MM.1S (cell line): ENCODE data around the gene CTSC.

Source experiments
- DNase-seq: peaks from one replicate; pipeline ENCODE4 v3.0.0-alpha.2; 2015
- H2AFZ ChIP-seq: fragments of 300-600 bp; sonication (generic); 2 replicates; pipeline ENCODE4 v1.6.0; 2016; ENCODE audit warnings: antibody characterized with exemption, low read length
- H3F3A ChIP-seq: fragments of 300-600 bp; sonication (generic); 2 replicates; pipeline ENCODE4 v1.6.1; 2016; ENCODE audit warnings: mild to moderate bottlenecking, antibody characterized with exemption, low read length, moderate library complexity, mixed read lengths; ENCODE audit not compliant: insufficient read depth
- H3K27ac ChIP-seq: fragments of 300-600 bp; sonication (generic); 2 replicates; pipeline ENCODE4 v1.5.1; 2016; ENCODE audit warnings: mild to moderate bottlenecking, low read length
- H3K27me3 ChIP-seq: fragments of 300-600 bp; sonication (generic); replicated peaks from 2 replicates; pipeline ENCODE4 v1.6.0; 2016; ENCODE audit warnings: low read length; ENCODE audit not compliant: insufficient read depth
- H3K36me3 ChIP-seq: fragments of 300-600 bp; sonication (generic); replicated peaks from 2 replicates; pipeline ENCODE4 v1.6.1; 2016; ENCODE audit warnings: mild to moderate bottlenecking, low read length, mixed read lengths; ENCODE audit not compliant: insufficient read depth
- H3K4me1 ChIP-seq: fragments of 300-600 bp; sonication (generic); 2 replicates; pipeline ENCODE4 v1.6.1; 2016; ENCODE audit warnings: low read length, mixed read lengths
- H3K4me2 ChIP-seq: fragments of 300-600 bp; sonication (generic); 2 replicates; pipeline ENCODE4 v1.6.0; 2016; ENCODE audit warnings: low read depth, low read length
- H3K4me3 ChIP-seq: fragments of 300-600 bp; sonication (generic); 2 replicates; pipeline ENCODE4 v1.5.1; 2016; ENCODE audit warnings: low read length, mixed read lengths
- H3K79me2 ChIP-seq: fragments of 300-600 bp; sonication (generic); 2 replicates; pipeline ENCODE4 v1.6.1; 2016; ENCODE audit warnings: mixed run types, low read length, mixed read lengths
- H3K9ac ChIP-seq: fragments of 300-600 bp; sonication (generic); 2 replicates; pipeline ENCODE4 v1.6.1; 2016; ENCODE audit warnings: low read length, mixed read lengths
- H3K9me2 ChIP-seq: fragments of 300-600 bp; sonication (generic); replicated peaks from 2 replicates; pipeline ENCODE4 v1.6.1; 2016; ENCODE audit warnings: mild to moderate bottlenecking, low read length, mixed read lengths; ENCODE audit not compliant: insufficient read depth
- H3K9me3 ChIP-seq: fragments of 300-600 bp; sonication (generic); replicated peaks from 2 replicates; pipeline ENCODE4 v1.6.1; 2016; ENCODE audit warnings: mild to moderate bottlenecking, low read length, mixed read lengths; ENCODE audit not compliant: insufficient read depth
- H4K20me1 ChIP-seq: fragments of 300-600 bp; sonication (generic); 2 replicates; pipeline ENCODE4 v1.6.1; 2016; ENCODE audit warnings: mild to moderate bottlenecking, low read length, moderate library complexity, mixed read lengths; ENCODE audit not compliant: insufficient read depth
- CTCF ChIP-seq: fragments of 300-600 bp; sonication (generic); IDR thresholded peaks from 2 replicates; pipeline ENCODE4 v1.5.1; 2016; ENCODE audit warnings: antibody characterized with exemption, low read length, mixed read lengths
- EZH2 ChIP-seq: fragments of 300-600 bp; sonication (generic); optimal IDR thresholded peaks from 2 replicates; pipeline ENCODE3; 2017; ENCODE audit warnings: low read depth, mild to moderate bottlenecking, antibody characterized with exemption, low read length, mixed read lengths
- EZH2phosphoT487 ChIP-seq: fragments of 300-600 bp; sonication (generic); IDR thresholded peaks from 2 replicates; pipeline ENCODE4 v1.6.1; 2018; ENCODE audit warnings: antibody characterized with exemption, low read length

The CTSC gene

GRCh38 chr11:88370782-88371181, 33.2 kb upstream of the CTSC start:
- H3K79me2 ChIP-seq = no peaks in the 10 kb centered on the region
- no peak overlapping the region for H3K4me2 ChIP-seq
- no peaks in the 10 kb centered on the region for H3K9me2 ChIP-seq
- H3K9ac ChIP-seq = no peak overlapping the region
- H3F3A ChIP-seq = no peaks in the 10 kb centered on the region
- H4K20me1 ChIP-seq = no peaks in the 10 kb centered on the region
- H3K9me3 ChIP-seq = no peaks in the 10 kb centered on the region
- no peaks in the 10 kb centered on the region for H3K36me3 ChIP-seq
- DNase-seq = no peak
- no peaks in the 10 kb centered on the region for H3K4me1 ChIP-seq
- no peak overlapping the region for H2AFZ ChIP-seq
- H3K4me3 ChIP-seq = no peak overlapping the region
- no peak overlapping the region for H3K27ac ChIP-seq
- no peak for TF ChIP-seq CTCF
- no peaks in the 10 kb centered on the region for H3K27me3 ChIP-seq

GRCh38 chr11:88367310-88367709, 29.8 kb upstream of the CTSC start:
- no peak for DNase-seq
- H3K9me2 ChIP-seq = no peaks in the 10 kb centered on the region
- no peak overlapping the region for H3K9ac ChIP-seq
- no peaks in the 10 kb centered on the region for H3K36me3 ChIP-seq
- no peak overlapping the region for H3K4me3 ChIP-seq
- H3K9me3 ChIP-seq = no peaks in the 10 kb centered on the region
- no peaks in the 10 kb centered on the region for H3K27me3 ChIP-seq
- TF ChIP-seq CTCF (no peak), EZH2phosphoT487 (no peak), EZH2 (no peak)
- no peaks in the 10 kb centered on the region for H3K79me2 ChIP-seq
- H3K27ac ChIP-seq = no peak overlapping the region
- no peaks in the 10 kb centered on the region; the same call in 1 of the 2 replicates for H3F3A ChIP-seq
- no peaks in the 10 kb centered on the region for H4K20me1 ChIP-seq
- H3K4me2 ChIP-seq = no peak overlapping the region
- H3K4me1 ChIP-seq = no peaks in the 10 kb centered on the region
- H2AFZ ChIP-seq = no peak overlapping the region

GRCh38 chr11:88363648-88364065, 26.1 kb upstream of the CTSC start:
- no peaks in the 10 kb centered on the region for H3K79me2 ChIP-seq
- no peaks in the 10 kb centered on the region for H3K27me3 ChIP-seq
- 0 out of 2 replicates have a peak, but pooled peaks cover 4% of the 10 kb centered on the region for H3K4me1 ChIP-seq
- H2AFZ ChIP-seq = no peak overlapping the region
- no peak for DNase-seq
- TF ChIP-seq CTCF (no peak), EZH2phosphoT487 (no peak), EZH2 (no peak)
- no peak overlapping the region for H3K27ac ChIP-seq
- no peaks in the 10 kb centered on the region for H3K9me3 ChIP-seq
- H3K4me2 ChIP-seq = no peak overlapping the region
- H3K9ac ChIP-seq = no peak overlapping the region
- H3F3A ChIP-seq = no peaks in the 10 kb centered on the region; the same call in 1 of the 2 replicates
- H3K36me3 ChIP-seq = no peaks in the 10 kb centered on the region
- H3K4me3 ChIP-seq = no peak overlapping the region
- no peaks in the 10 kb centered on the region for H4K20me1 ChIP-seq
- H3K9me2 ChIP-seq = no peaks in the 10 kb centered on the region
